SK-N-MC (cell line): ENCODE data around the gene CBFB.

Source experiments
- EZH2 ChIP-seq: fragments of 200-600 bp; sonication (generic); IDR thresholded peaks from one replicate; pipeline ENCODE4 v1.6.1; 2017; ENCODE audit warnings: antibody characterized with exemption
- POLR2AphosphoS5 ChIP-seq: IDR thresholded peaks from 2 replicates; pipeline ENCODE4 v1.6.1; 2012; ENCODE audit warnings: mild to moderate bottlenecking, low read depth, low read length, borderline replicate concordance

DNA sequence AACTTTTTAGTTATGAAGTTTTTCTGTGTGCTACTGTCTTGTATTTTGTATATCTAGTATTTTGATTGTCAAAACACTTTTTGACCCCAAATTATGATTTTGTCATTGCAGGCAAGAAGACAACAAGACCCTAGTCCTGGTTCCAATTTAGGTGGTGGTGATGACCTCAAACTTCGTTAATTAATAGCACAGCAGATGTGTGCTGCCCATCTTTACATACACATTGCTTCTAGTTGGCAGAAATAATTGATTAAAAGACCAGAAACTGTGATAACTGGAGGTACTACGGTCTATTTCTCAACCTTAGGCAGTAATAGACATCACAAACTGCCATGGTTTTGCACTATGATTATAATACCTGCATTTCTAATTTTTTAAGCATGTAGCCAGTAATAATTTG, 69.7 kb downstream of the CBFB start:
- TF ChIP-seq EZH2 (no peak), POLR2AphosphoS5 (no peak)
